ENCODE results near the gene COASY. TPM values are rescaled to one million over a fixed set of nuclear protein-coding genes. Genes with fewer than 3 reads are reported as not detected.

COASY gene
- total RNA-seq, 4 donors from 2014 or later: 20.4 to 40.1 (median 22.7) TPM

- TF ChIP-seq CTCF (IDR thresholded peaks at IDR 0.05; ENCODE audit: low read depth): no peak
These were observed 11.1 kb downstream of the COASY start for GRCh38 chr17:42573095-42573494.

- TF ChIP-seq CTCF (IDR thresholded peaks at IDR 0.05; ENCODE audit: low read depth): no peak
These were observed 12.5 kb downstream of the COASY start for GRCh38 chr17:42574463-42574862.

GRCh38 chr17:42577140-42577531 lies 15.2 kb downstream of the COASY start:
- TF ChIP-seq CTCF (IDR thresholded peaks at IDR 0.05; ENCODE audit: low read depth): no peak

GRCh38 chr17:42577532-42578281 lies 15.8 kb downstream of the COASY start, which contains the start of gene PSMC3IP:
Gene PSMC3IP (minus strand): TSS chr17:42577729. CDS start chr17:42577686, 43 bp downstream.
- no peak for TF ChIP-seq CTCF (IDR thresholded peaks at IDR 0.05; ENCODE audit: low read depth)

GRCh38 chr17:42578282-42578869 lies 16.4 kb downstream of the COASY start:
- TF ChIP-seq CTCF (IDR thresholded peaks at IDR 0.05; ENCODE audit: low read depth): no peak

GRCh38 chr17:42579794-42580551 lies 18.0 kb downstream of the COASY start:
- TF ChIP-seq CTCF (IDR thresholded peaks at IDR 0.05; ENCODE audit: low read depth): no peak

GRCh38 chr17:42581744-42582270 lies 19.9 kb downstream of the COASY start:
- TF ChIP-seq CTCF (IDR thresholded peaks at IDR 0.05; ENCODE audit: low read depth): no peak

Measured in subcutaneous adipose tissue (tissue), 4 donors.